Activated naive CD8-positive, alpha-beta T cell (primary cell): ENCODE measurements around the gene REEP3.

Experiments
- H3K27ac Mint-ChIP-seq: one replicate; pipeline ENCODE4 v1.8.0; 2021; ENCODE audit warnings: mixed read lengths
- H3K27me3 Mint-ChIP-seq: one replicate; pipeline ENCODE4 v1.8.0; 2021; ENCODE audit warnings: mixed read lengths
- H3K36me3 Mint-ChIP-seq: one replicate; pipeline ENCODE4 v1.8.0; 2021; ENCODE audit warnings: mixed read lengths
- H3K4me1 Mint-ChIP-seq: one replicate; pipeline ENCODE4 v1.8.0; 2021; ENCODE audit warnings: low read depth, mixed read lengths
- H3K4me3 Mint-ChIP-seq: one replicate; pipeline ENCODE4 v1.8.0; 2021; ENCODE audit warnings: mild to moderate bottlenecking, mixed read lengths
- H3K9me3 Mint-ChIP-seq: one replicate; pipeline ENCODE4 v1.8.0; 2021; ENCODE audit warnings: low read depth, mixed read lengths

Gene REEP3

DNA sequence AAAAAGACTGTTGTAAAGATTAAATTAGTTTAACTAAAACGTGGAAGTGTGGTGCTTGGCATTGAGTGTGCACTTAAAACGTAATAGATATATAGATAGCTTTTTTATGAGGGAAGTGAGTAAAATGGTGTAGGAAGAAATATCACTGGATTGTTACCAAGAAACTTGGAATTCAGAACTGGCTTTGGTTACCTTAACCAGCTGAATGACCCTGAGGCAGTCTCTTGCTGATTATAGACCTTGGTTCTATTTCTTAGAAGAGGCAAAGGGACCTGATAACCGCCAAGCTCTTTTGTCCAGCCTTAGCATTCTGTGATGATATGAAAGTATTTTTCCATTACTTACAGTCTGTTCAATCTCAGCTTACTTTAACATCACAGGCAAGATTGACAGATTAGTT is 3.8 kb downstream of the REEP3 start:
- no peak overlapping the region for H3K4me3 Mint-ChIP-seq
- H3K4me1 Mint-ChIP-seq, result peaks cover 57% of the 10 kb centered on the region
- no peaks in the 10 kb centered on the region for H3K27me3 Mint-ChIP-seq
- peaks cover 13% of the 10 kb centered on the region for H3K36me3 Mint-ChIP-seq
- H3K9me3 Mint-ChIP-seq, result no peaks in the 10 kb centered on the region
- H3K27ac Mint-ChIP-seq, result no peak overlapping the region

DNA sequence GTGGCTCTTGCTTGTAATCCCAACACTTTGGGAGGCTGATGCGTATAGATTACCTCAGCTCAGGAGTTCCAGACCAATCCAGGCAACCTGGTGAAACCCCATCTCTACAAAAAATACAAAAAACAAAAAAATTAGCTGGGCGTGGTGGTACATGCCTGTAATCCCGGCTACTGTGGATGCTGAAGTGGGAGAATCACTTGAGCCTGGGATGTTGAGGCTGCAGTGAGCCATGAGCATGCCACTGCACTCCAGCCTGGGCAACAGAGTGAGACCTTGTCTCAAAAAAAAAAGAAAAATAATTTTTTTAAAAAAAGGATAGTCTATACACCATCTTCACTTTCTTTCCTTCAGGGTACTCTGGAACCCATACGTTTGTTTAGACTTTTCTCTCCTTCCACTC is 6.2 kb downstream of the REEP3 start:
- Mint-ChIP-seq H3K27me3 (no peaks in the 10 kb centered on the region), H3K36me3 (peaks cover 13% of the 10 kb centered on the region), H3K9me3 (no peaks in the 10 kb centered on the region), H3K4me1 (peaks cover 48% of the 10 kb centered on the region), H3K27ac (no peak overlapping the region), H3K4me3 (no peak overlapping the region)

DNA sequence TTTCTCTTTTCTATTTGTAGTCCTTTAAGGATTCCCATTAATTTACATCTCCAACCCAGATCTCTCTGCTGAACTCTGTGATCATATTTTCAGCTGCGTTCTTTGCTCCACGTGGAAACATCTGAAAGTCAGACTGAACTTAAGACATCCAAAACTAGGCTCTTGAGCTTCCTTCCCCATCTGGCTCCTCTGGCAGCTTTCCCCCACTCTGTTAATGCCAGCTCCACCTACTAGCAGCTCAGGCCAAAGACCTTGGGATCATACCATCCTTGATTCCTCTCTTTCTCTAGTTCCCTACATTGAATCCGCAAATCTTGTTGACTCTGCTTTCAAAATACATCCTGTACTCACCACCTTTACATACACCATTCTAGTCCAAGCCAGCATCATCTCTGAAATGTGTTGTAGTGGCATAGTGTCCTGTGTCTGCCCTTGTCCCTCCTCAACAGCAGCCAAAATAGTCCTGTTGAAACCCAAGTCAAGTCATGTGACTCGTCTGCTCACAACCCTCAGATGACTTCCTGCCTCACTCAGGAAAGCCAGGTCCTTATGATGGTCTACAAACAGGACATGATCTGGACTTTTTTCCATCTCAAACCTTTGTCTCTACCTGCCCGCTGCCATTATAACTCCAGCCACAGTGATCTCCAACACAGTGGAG is 7.0 kb downstream of the REEP3 start:
- H3K4me1 Mint-ChIP-seq, result peaks cover 40% of the 10 kb centered on the region
- peak overlapping the region; percentile 8 for H3K4me3 Mint-ChIP-seq
- H3K9me3 Mint-ChIP-seq, result no peaks in the 10 kb centered on the region
- peak overlapping the region; percentile 36 for H3K27ac Mint-ChIP-seq
- H3K36me3 Mint-ChIP-seq, result peaks cover 13% of the 10 kb centered on the region
- H3K27me3 Mint-ChIP-seq, result no peaks in the 10 kb centered on the region

DNA sequence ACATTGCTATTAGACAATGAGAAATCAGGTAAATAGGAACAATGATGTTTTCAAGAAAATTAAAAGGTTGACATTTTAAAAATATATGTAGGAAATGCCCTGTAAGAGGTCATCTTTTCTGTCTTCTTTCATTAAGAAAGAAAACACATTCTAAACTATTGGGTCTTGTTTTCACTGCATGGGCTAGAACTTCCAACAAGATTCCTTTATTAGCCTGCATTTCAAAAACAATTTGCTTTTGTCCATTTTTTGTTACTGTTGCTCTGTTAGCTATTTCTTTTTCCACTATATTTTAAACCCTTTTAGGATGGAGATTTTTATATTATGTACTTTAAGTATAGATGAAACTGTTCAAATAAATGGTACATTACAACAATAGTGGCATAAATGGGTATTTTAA is 9.2 kb downstream of the REEP3 start:
- H3K27ac Mint-ChIP-seq, result no peak overlapping the region
- H3K9me3 Mint-ChIP-seq, result no peaks in the 10 kb centered on the region
- H3K4me1 Mint-ChIP-seq, result peaks cover 32% of the 10 kb centered on the region
- no peak overlapping the region for H3K4me3 Mint-ChIP-seq
- H3K36me3 Mint-ChIP-seq, result peaks cover 13% of the 10 kb centered on the region
- H3K27me3 Mint-ChIP-seq, result no peaks in the 10 kb centered on the region

DNA sequence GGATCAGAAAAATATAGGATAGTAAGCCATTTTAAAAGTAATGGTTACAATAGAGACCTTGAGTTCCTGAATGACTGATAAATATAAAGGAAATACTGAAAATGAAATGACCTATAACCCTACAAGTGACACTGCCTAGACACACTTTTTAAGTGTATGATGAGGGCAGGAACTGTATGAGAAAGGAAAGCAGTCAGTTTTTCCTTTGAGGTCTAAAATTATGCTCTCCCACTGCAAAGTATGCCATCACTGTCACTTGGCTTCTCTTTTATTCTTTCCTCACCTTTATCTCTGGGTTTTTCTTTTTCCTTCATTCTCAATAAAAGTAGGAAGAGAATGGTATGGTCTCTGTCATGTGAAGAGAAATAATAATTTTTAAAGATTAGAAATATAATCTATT is 13.5 kb downstream of the REEP3 start:
- Mint-ChIP-seq H3K4me1 (peaks cover 7% of the 10 kb centered on the region), H3K27ac (no peak overlapping the region), H3K27me3 (no peaks in the 10 kb centered on the region), H3K4me3 (no peak overlapping the region), H3K36me3 (no peaks in the 10 kb centered on the region), H3K9me3 (no peaks in the 10 kb centered on the region)

DNA sequence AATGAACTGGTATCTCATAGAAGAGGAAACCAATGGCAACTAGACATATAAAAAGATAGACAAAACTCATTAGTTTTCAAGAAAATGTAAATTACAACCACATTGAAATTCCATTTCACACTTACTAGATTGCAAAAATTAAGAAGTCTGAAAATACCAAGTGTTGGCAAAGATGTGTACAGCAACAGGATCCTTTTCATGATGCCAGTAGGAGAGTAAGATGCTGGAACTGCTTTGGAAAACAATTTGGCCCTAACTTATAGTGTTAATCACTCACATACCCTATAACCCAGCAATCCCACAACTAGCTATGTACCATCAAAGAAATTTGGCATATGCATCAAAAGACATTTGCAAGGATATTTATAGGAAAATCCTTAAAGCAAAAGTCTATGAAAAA is 15.5 kb downstream of the REEP3 start:
- Mint-ChIP-seq H3K36me3 (no peaks in the 10 kb centered on the region), H3K27ac (no peak overlapping the region), H3K27me3 (no peaks in the 10 kb centered on the region), H3K9me3 (no peaks in the 10 kb centered on the region), H3K4me3 (no peak overlapping the region), H3K4me1 (peaks cover 5% of the 10 kb centered on the region)

DNA sequence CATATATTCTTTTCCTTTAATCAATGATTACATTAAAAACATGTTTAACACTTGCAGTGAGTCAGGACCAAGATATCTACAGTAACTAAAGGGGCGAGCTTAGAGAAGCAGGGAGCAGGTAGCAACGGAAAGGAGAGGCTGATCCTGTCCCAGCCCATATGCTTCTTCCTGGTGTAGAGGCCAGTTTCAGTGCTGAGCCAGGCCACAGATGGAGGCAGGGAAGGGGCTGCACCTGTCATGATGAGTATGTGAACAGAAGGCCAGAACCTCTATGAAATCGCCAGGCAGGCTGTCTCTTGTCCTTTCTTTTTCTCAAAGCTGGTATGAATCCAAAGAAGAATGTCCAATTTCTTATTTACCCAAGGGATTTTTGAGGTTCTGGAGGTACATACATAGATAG is 16.3 kb downstream of the REEP3 start:
- H3K27ac Mint-ChIP-seq, result no peak overlapping the region
- no peaks in the 10 kb centered on the region for H3K9me3 Mint-ChIP-seq
- no peaks in the 10 kb centered on the region for H3K27me3 Mint-ChIP-seq
- H3K4me3 Mint-ChIP-seq, result no peak overlapping the region
- peaks cover 5% of the 10 kb centered on the region for H3K4me1 Mint-ChIP-seq
- H3K36me3 Mint-ChIP-seq, result no peaks in the 10 kb centered on the region

DNA sequence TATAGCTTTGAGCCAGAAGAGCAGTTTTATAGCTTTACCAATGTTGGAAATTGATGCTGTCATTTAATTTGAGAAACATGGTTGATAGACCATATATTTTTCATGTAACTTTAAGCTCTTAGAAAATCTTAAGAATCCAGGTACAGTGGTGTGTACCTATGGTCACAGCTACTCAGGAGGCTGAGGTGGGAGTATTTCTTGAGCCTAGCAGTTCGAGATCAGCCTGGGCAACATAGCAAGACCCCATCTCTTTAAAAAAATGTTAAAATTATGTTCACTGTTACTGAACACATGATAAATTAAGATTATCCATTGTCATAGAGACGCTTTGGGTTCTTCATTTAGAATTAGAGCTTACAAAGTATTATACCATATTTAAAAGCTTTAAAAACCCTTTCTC is 18.2 kb downstream of the REEP3 start:
- no peaks in the 10 kb centered on the region for H3K9me3 Mint-ChIP-seq
- no peaks in the 10 kb centered on the region for H3K36me3 Mint-ChIP-seq
- peaks cover 3% of the 10 kb centered on the region for H3K4me1 Mint-ChIP-seq
- H3K27ac Mint-ChIP-seq, result no peak overlapping the region
- no peak overlapping the region for H3K4me3 Mint-ChIP-seq
- no peaks in the 10 kb centered on the region for H3K27me3 Mint-ChIP-seq

DNA sequence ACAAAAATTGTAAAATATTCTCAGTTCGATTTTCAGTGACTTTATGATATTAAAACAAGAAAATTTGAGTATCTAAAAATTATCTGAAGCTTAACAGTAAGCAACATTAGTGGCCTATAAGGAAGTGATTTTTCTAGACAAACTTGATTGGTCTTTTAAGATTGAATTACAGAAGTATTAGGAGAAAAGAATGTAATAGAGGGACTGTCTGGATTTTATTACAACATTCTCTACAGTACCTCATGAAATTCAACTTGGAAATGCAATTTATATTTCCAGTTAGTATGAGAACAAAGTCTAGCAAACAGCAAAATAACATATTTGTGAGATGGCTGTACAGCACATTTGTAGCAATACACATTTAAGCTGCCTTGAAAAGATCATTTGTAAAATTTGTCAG is 18.8 kb downstream of the REEP3 start:
- no peaks in the 10 kb centered on the region for H3K36me3 Mint-ChIP-seq
- no peaks in the 10 kb centered on the region for H3K9me3 Mint-ChIP-seq
- H3K4me1 Mint-ChIP-seq, result peaks cover 1% of the 10 kb centered on the region
- no peak overlapping the region for H3K4me3 Mint-ChIP-seq
- no peaks in the 10 kb centered on the region for H3K27me3 Mint-ChIP-seq
- no peak overlapping the region for H3K27ac Mint-ChIP-seq

DNA sequence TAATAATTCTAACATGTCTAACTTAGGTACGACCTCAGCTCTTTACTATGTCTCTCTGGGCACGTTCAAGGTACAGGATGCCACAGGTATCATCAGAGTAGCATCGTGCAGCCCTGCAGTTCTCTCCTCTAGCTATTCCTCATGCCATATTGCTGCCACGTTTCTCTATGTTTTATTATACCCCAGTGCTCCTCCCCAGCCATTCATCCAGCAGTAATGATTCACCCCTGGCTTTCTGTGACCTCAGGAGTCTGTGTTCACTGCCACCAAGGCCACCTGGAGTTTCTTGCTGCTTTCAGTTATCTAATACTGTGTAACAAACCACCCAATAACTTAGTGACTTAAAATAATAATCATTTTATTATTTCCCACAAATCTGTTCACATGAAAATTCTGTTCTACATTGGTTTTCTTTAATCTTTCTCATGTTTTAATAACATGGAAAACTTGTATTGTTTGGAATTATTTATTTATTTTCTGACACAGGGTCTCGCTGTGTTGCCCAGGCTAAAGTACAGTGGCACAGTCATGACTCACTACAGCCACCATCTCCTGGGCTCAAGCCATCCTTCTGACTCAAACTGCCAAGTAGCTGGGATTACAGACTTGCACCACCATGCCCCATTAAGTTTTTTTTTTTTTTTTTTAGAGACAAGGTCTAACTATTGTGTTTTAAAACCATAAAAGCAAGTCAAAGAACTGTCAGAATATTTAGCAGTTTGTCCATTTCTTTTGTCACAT is 21.8 kb downstream of the REEP3 start:
- no peaks in the 10 kb centered on the region for H3K4me1 Mint-ChIP-seq
- H3K27me3 Mint-ChIP-seq, result no peaks in the 10 kb centered on the region
- peaks cover 6% of the 10 kb centered on the region for H3K36me3 Mint-ChIP-seq
- H3K9me3 Mint-ChIP-seq, result no peaks in the 10 kb centered on the region
- no peak overlapping the region for H3K27ac Mint-ChIP-seq
- no peak overlapping the region for H3K4me3 Mint-ChIP-seq

DNA sequence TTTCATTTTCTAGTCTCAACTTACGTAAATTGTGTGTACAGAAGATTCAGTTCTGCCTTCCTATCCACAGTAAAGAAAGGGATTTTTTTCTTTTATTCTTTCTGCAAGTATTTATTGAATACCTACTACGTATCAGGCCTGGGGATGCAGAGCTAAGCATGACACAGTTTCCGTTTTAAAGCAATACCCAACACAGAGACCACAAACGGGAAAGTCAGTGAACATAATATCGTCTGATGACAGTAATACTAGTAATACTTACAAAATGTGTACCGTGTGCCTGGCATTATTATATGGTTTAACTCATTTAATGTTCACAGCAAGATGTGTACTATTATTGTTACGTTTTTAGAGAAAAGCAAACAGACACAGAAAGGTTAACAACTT is 22.4 kb downstream of the REEP3 start:
- H3K27ac Mint-ChIP-seq, result no peak overlapping the region

DNA sequence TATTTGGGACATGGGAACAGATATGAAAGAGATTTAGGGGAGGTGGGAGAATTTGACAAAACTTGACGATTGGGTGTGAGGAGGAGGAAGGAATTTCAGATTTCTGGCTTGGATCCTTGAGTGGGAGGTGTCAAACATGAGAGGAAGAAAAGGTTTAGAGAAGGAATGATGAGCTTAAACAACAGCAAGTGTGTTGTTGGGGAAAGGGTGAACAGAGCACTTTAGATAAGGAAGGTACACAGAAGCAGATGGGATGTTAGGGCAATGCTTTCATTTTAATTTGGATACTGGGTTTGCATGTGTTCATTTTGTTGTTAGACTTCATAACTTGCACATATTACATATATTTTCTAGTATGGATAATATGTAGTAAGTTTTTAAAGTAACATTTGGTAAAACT is 23.2 kb downstream of the REEP3 start:
- H3K4me1 Mint-ChIP-seq, result no peaks in the 10 kb centered on the region
- H3K4me3 Mint-ChIP-seq, result no peak overlapping the region
- no peaks in the 10 kb centered on the region for H3K27me3 Mint-ChIP-seq
- no peaks in the 10 kb centered on the region for H3K9me3 Mint-ChIP-seq
- H3K27ac Mint-ChIP-seq, result no peak overlapping the region
- H3K36me3 Mint-ChIP-seq, result peaks cover 7% of the 10 kb centered on the region

More for the DNA sequence above, 22.4 kb downstream of the REEP3 start:
- peaks cover 7% of the 10 kb centered on the region for H3K36me3 Mint-ChIP-seq
- H3K4me3 Mint-ChIP-seq, result no peak overlapping the region
- H3K27me3 Mint-ChIP-seq, result no peaks in the 10 kb centered on the region
- no peaks in the 10 kb centered on the region for H3K9me3 Mint-ChIP-seq
- no peaks in the 10 kb centered on the region for H3K4me1 Mint-ChIP-seq

DNA sequence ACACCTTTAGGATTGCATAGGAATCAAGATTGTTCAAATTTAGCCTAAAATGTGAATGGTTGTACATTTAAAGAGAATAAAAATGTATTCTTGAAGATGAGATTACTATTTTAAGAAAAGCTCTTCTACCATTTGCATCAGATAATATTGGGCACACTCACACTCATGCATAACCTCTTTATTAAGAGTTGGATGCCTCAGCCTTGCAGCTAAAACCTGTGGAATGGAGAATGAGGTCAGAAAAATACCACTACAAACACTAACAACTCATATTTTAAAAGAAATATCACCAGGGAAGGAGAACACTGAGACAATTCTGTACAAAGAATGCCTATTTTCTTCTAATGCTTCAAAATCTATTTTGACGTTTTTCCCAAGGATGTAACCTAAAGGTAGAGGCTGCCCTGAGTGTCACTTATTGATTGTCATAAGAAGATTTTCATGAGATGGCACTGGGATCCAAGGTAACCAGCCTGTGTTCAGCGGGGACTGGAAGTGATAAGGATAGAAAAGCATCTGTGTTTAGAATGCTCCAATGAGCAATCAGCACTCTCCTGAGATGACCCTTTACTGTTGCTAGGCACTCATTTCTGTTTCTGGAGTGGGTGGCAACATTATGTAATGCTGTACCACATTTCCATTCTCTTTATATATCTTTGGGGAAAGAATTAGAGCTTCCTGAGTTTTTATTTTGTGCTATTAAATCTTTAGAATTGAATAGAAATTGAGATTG is 26.6 kb downstream of the REEP3 start:
- H3K36me3 Mint-ChIP-seq, result peaks cover 9% of the 10 kb centered on the region
- H3K9me3 Mint-ChIP-seq, result no peaks in the 10 kb centered on the region
- H3K4me3 Mint-ChIP-seq, result no peak overlapping the region
- peaks cover 4% of the 10 kb centered on the region for H3K4me1 Mint-ChIP-seq
- H3K27ac Mint-ChIP-seq, result no peak overlapping the region
- no peaks in the 10 kb centered on the region for H3K27me3 Mint-ChIP-seq

DNA sequence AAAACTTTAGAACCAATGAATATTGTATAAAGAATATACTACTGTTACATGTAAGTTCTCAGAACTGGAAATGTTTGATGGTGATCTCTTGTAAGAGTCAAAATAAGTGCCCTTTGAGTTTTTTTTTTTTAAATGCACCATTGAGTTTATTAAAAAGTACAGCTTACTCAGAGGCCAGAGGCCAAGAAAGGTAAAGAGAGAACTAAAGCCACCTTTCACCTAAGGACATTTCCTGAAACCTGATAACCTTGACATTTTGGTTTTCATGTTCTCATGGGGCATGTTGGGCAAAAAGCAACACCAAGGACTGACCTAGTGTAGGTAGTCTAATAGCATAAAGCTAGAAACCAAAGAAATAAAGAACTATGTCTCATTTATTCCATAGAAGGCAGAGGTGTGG is 27.7 kb downstream of the REEP3 start:
- Mint-ChIP-seq H3K4me3 (no peak overlapping the region), H3K27me3 (no peaks in the 10 kb centered on the region), H3K4me1 (peaks cover 12% of the 10 kb centered on the region), H3K9me3 (no peaks in the 10 kb centered on the region), H3K27ac (no peak overlapping the region), H3K36me3 (peaks cover 9% of the 10 kb centered on the region)

DNA sequence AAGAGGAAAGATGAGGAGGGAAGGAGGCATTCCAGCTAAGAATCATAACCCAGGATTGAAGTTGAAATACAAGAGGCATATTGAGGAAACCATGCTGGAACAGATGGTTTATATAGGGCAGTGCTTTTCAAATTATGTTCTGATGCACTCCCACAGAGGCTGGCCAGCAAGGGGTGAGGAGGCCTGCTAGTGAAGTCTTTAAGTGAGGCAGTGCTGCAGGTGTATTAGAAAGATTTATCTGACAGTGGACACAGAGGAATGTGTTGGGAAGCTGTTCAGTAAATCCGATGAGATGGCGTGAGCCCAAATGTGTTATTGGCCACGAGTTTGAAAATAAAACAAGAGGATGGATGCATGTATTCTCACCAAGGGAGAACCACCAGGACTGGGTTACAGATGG is 28.6 kb downstream of the REEP3 start:
- Mint-ChIP-seq H3K27me3 (no peaks in the 10 kb centered on the region), H3K4me3 (no peak overlapping the region), H3K36me3 (peaks cover 9% of the 10 kb centered on the region), H3K4me1 (peaks cover 21% of the 10 kb centered on the region), H3K27ac (no peak overlapping the region), H3K9me3 (no peaks in the 10 kb centered on the region)
